Activated naive CD4-positive, alpha-beta T cell treated with anti-CD3 and anti-CD28 coated beads for 36 hours (primary cell): ENCODE results near the gene NRL. TPM values are rescaled to one million over a fixed set of nuclear protein-coding genes. Genes with fewer than 3 reads are reported as not detected.

Experiments used
- CTCF ChIA-PET: fragments of 350-600 bp; sonication (Branson Sonifier 250); formaldehyde crosslinking; loops from one replicate; lab custom pipeline; 2021; ENCODE audit warnings: antibody characterized with exemption; lab: Charles Lee
- DNase-seq: peaks from one replicate; pipeline ENCODE4 v3.0.0-alpha.2; 2020
- H3K27ac Mint-ChIP-seq: one replicate; pipeline ENCODE4 v1.8.0; 2021; ENCODE audit warnings: mild to moderate bottlenecking, mixed read lengths
- H3K27me3 Mint-ChIP-seq: one replicate; pipeline ENCODE4 v1.8.0; 2021; ENCODE audit warnings: low read depth, mixed read lengths
- H3K36me3 Mint-ChIP-seq: one replicate; pipeline ENCODE4 v1.8.0; 2021; ENCODE audit warnings: low read depth, mixed read lengths
- H3K4me1 Mint-ChIP-seq: one replicate; pipeline ENCODE4 v1.8.0; 2021; ENCODE audit warnings: low read depth, mixed read lengths
- H3K4me3 Mint-ChIP-seq: one replicate; pipeline ENCODE4 v1.8.0; 2021; ENCODE audit warnings: mild to moderate bottlenecking, moderate library complexity, mixed read lengths
- H3K9me3 Mint-ChIP-seq: one replicate; pipeline ENCODE4 v1.8.0; 2021; ENCODE audit warnings: mixed read lengths
- intact Hi-C: fragments of 100-400 bp; cut with micrococcal nuclease; formaldehyde crosslinking; loops from one replicate; pipeline ENCODE4 v1.15.1; 2023
- total RNA-seq, 2 experiments: library from RNA; stranded (reverse); gene quantifications; one replicate each; pipeline ENCODE4 v1.2.3, GENCODE V29; 2021

The NRL gene
- total RNA-seq, 2 experiments from 2014 or later = 1.7 to 1.9 TPM

- H3K27me3 Mint-ChIP-seq = no peaks in the 10 kb centered on the region
- peaks cover 31% of the 10 kb centered on the region for H3K36me3 Mint-ChIP-seq
- peak overlapping the region; percentile 98 for H3K27ac Mint-ChIP-seq
- peak overlapping the region; percentile 99 for H3K4me3 Mint-ChIP-seq
- CTCF ChIA-PET = interaction anchor here (0.8 to 9.1 kb wide), 6 partner anchors 11 to 463 kb away, joined by 3 to 386 read pairs (median 40); partner anchors contain the start of genes CARMIL3, EMC9 and IRF9
- DNase-seq = no peak
- H3K9me3 Mint-ChIP-seq = no peaks in the 10 kb centered on the region
- intact Hi-C loops = loop anchor here (1.0 to 5.0 kb wide), 11 partner anchors 14 to 774 kb away; partner anchors contain the start of genes CHMP4A, DCAF11, DHRS1 and DHRS4L2
- peaks cover 32% of the 10 kb centered on the region for H3K4me1 Mint-ChIP-seq
Measured at GRCh38 chr14:24094841-24095270, 19.9 kb downstream of the NRL start.

- H3K36me3 Mint-ChIP-seq = peaks cover 25% of the 10 kb centered on the region
- intact Hi-C loops = loop anchor here (1.0 to 5.0 kb wide), 11 partner anchors 15 to 773 kb away; partner anchors contain the start of genes CHMP4A, DCAF11, DHRS1 and DHRS4L2
- H3K4me3 Mint-ChIP-seq = peak within 1 kb of the TSS; percentile 99
- H3K27ac Mint-ChIP-seq = peak within 1 kb of the TSS; percentile 98
- peaks cover 32% of the 10 kb centered on the region for H3K4me1 Mint-ChIP-seq
- no peaks in the 10 kb centered on the region for H3K9me3 Mint-ChIP-seq
- CTCF ChIA-PET = interaction anchor here (1.2 to 9.1 kb wide), 5 partner anchors 12 to 67 kb away, joined by 3 to 386 read pairs (median 76); partner anchors contain the start of genes CARMIL3 and IRF9
- DNase-seq = peak; percentile 94
- no peaks in the 10 kb centered on the region for H3K27me3 Mint-ChIP-seq
Measured at GRCh38 chr14:24093901-24094840, 20.6 kb downstream of the NRL start, which contains the start of gene PCK2. PCK2 (plus strand) TSS chr14:24094311; CDS start chr14:24094406, 95 bp downstream.

- Mint-ChIP-seq H3K4me1 (peaks cover 32% of the 10 kb centered on the region), H3K27me3 (no peaks in the 10 kb centered on the region), H3K4me3 (peak overlapping the region; percentile 99), H3K9me3 (no peaks in the 10 kb centered on the region), H3K36me3 (peaks cover 23% of the 10 kb centered on the region), H3K27ac (peak overlapping the region; percentile 98)
- intact Hi-C loops = loop anchor here (5.0 kb wide), 2 partner anchors 204 to 349 kb away; partner anchors contain the start of genes DHRS1, NOP9 and SDR39U1
- CTCF ChIA-PET = interaction anchor here (0.8 to 9.1 kb wide), 10 partner anchors 8 to 123 kb away, joined by 3 to 386 read pairs (median 4); partner anchors contain the start of gene CARMIL3
- DNase-seq = no peak
Measured at GRCh38 chr14:24093207-24093900, 21.4 kb downstream of the NRL start.

GRCh38 chr14:24092505-24093206, 22.1 kb downstream of the NRL start:
- H3K27ac Mint-ChIP-seq = peak overlapping the region; percentile 98
- peaks cover 22% of the 10 kb centered on the region for H3K36me3 Mint-ChIP-seq
- DNase-seq = no peak
- peaks cover 32% of the 10 kb centered on the region for H3K4me1 Mint-ChIP-seq
- CTCF ChIA-PET = interaction anchor here (0.8 to 9.1 kb wide), 11 partner anchors 8 to 122 kb away, joined by 3 to 386 read pairs (median 3); partner anchors contain the start of gene CARMIL3
- peak overlapping the region; percentile 99 for H3K4me3 Mint-ChIP-seq
- H3K27me3 Mint-ChIP-seq = no peaks in the 10 kb centered on the region
- no peaks in the 10 kb centered on the region for H3K9me3 Mint-ChIP-seq
- intact Hi-C loops = loop anchor here (5.0 kb wide), 2 partner anchors 205 to 350 kb away; partner anchors contain the start of genes DHRS1, NOP9 and SDR39U1

GRCh38 chr14:24092110-24092504, 22.6 kb downstream of the NRL start:
- H3K36me3 Mint-ChIP-seq = peaks cover 22% of the 10 kb centered on the region
- no peak for DNase-seq
- H3K4me3 Mint-ChIP-seq = no peak overlapping the region
- H3K9me3 Mint-ChIP-seq = no peaks in the 10 kb centered on the region
- H3K4me1 Mint-ChIP-seq = peaks cover 32% of the 10 kb centered on the region
- CTCF ChIA-PET = interaction anchor here (0.5 to 9.1 kb wide), 9 partner anchors 11 to 115 kb away, joined by 3 to 386 read pairs (median 4); partner anchors contain the start of gene CARMIL3
- no peaks in the 10 kb centered on the region for H3K27me3 Mint-ChIP-seq
- H3K27ac Mint-ChIP-seq = no peak overlapping the region
- intact Hi-C loops = loop anchor here (5.0 kb wide), 2 partner anchors 205 to 350 kb away; partner anchors contain the start of genes DHRS1, NOP9 and SDR39U1

GRCh38 chr14:24089890-24090289, 24.9 kb downstream of the NRL start:
- Mint-ChIP-seq H3K4me1 (peaks cover 15% of the 10 kb centered on the region), H3K27me3 (no peaks in the 10 kb centered on the region), H3K4me3 (no peak overlapping the region), H3K27ac (no peak overlapping the region), H3K36me3 (peaks cover 4% of the 10 kb centered on the region), H3K9me3 (no peaks in the 10 kb centered on the region)
- CTCF ChIA-PET = interaction anchor here (0.6 to 9.1 kb wide), 18 partner anchors 9 to 507 kb away, joined by 3 to 386 read pairs (median 4); partner anchors contain the start of genes CARMIL3, DCAF11, EMC9 and NRL
- intact Hi-C loops = loop anchor here (1.0 to 5.0 kb wide), 7 partner anchors 19 to 352 kb away; partner anchors contain the start of genes DHRS1, IRF9, NOP9 and SDR39U1
- no peak for DNase-seq

GRCh38 chr14:24088095-24088494, 26.7 kb downstream of the NRL start:
- Mint-ChIP-seq H3K27ac (no peak overlapping the region), H3K4me1 (peaks cover 8% of the 10 kb centered on the region), H3K27me3 (no peaks in the 10 kb centered on the region), H3K4me3 (no peak overlapping the region), H3K36me3 (no peaks in the 10 kb centered on the region), H3K9me3 (no peaks in the 10 kb centered on the region)
- DNase-seq = no peak
- CTCF ChIA-PET = interaction anchor here (0.6 to 9.1 kb wide), 4 partner anchors 23 to 54 kb away, joined by 3 to 386 read pairs (median 10); partner anchors contain the start of genes CARMIL3, DCAF11 and NRL
- intact Hi-C loops = no loop called here

- no peak overlapping the region for H3K27ac Mint-ChIP-seq
- H3K4me3 Mint-ChIP-seq = no peak overlapping the region
- intact Hi-C loops = no loop called here
- CTCF ChIA-PET = interaction anchor here (0.8 to 2.7 kb wide), 5 partner anchors 20 to 31 kb away, joined by 3 to 18 read pairs (median 3); no protein-coding TSS in a partner anchor
- H3K36me3 Mint-ChIP-seq = no peaks in the 10 kb centered on the region
- peaks cover 4% of the 10 kb centered on the region for H3K4me1 Mint-ChIP-seq
- H3K27me3 Mint-ChIP-seq = no peaks in the 10 kb centered on the region
- DNase-seq = no peak
- H3K9me3 Mint-ChIP-seq = no peaks in the 10 kb centered on the region
Measured at GRCh38 chr14:24087004-24087403, 27.7 kb downstream of the NRL start.

GRCh38 chr14:24086193-24086955, 28.4 kb downstream of the NRL start:
- Mint-ChIP-seq H3K27me3 (no peaks in the 10 kb centered on the region), H3K27ac (no peak overlapping the region), H3K36me3 (no peaks in the 10 kb centered on the region), H3K4me3 (no peak overlapping the region), H3K4me1 (peaks cover 7% of the 10 kb centered on the region), H3K9me3 (no peaks in the 10 kb centered on the region)
- intact Hi-C loops = no loop called here
- DNase-seq = no peak
- CTCF ChIA-PET = interaction anchor here (0.8 to 2.7 kb wide), 6 partner anchors 20 to 31 kb away, joined by 3 to 18 read pairs (median 4); no protein-coding TSS in a partner anchor

- Mint-ChIP-seq H3K27me3 (no peaks in the 10 kb centered on the region), H3K27ac (no peak overlapping the region), H3K9me3 (no peaks in the 10 kb centered on the region), H3K36me3 (no peaks in the 10 kb centered on the region), H3K4me1 (peaks cover 12% of the 10 kb centered on the region), H3K4me3 (no peak overlapping the region)
- intact Hi-C loops = no loop called here
- DNase-seq = no peak
- CTCF ChIA-PET = interaction anchor here (0.6 to 2.7 kb wide), 5 partner anchors 8 to 1778 kb away, joined by 3 to 18 read pairs (median 6); no protein-coding TSS in a partner anchor
Measured at GRCh38 chr14:24085215-24085614, 29.5 kb downstream of the NRL start.
